IMR-90 (cell line): Measurements from ENCODE around the gene PRKAR1B. TPM values are rescaled to one million over a fixed set of nuclear protein-coding genes. Genes with fewer than 3 reads are reported as not detected.

Experiments
- ATAC-seq: fragments of 200-7000 bp; cut with Tn5 transposase; 2 replicates; pipeline ENCODE4 v1.9.1; 2020; ENCODE audit warnings: low read depth, mild to moderate bottlenecking, moderate library complexity
- BruUV-seq: library from RNA; stranded (reverse); fragments of 400-500 nt; replicated peaks from 2 replicates; lab custom pipeline; 2021; lab: Mats Ljungman, UMichigan
- CTCF ChIA-PET: fragments of 300-600 bp; formaldehyde crosslinking; extraction: SDS; loops from one replicate; lab custom pipeline; 2021; ENCODE audit warnings: antibody characterized with exemption; lab: Yijun Ruan, JAX
- POLR2A ChIA-PET: fragments of 300-600 bp; sonication (Branson Sonifier 250); formaldehyde crosslinking; loops from one replicate; lab custom pipeline; 2022; ENCODE audit warnings: antibody characterized with exemption; ENCODE audit not compliant: unreplicated experiment; lab: Charles Lee
- DNase-seq: peaks from one replicate; pipeline ENCODE4 v3.0.0; 2013
- H2AFZ ChIP-seq: replicated peaks from 2 replicates; pipeline ENCODE3; 2013; ENCODE audit warnings: low read length, mild to moderate bottlenecking; ENCODE audit not compliant: poor library complexity
- H2AK5ac ChIP-seq: 2 replicates; pipeline ENCODE4 v1.6.1; 2013; ENCODE audit warnings: low read depth, low read length, inconsistent platforms
- H2AK9ac ChIP-seq: replicated peaks from 2 replicates; pipeline ENCODE3; 2013; ENCODE audit warnings: mild to moderate bottlenecking, low read depth, low read length, moderate library complexity; ENCODE audit not compliant: poor library complexity
- H2BK120ac ChIP-seq: 2 replicates; pipeline ENCODE4 v1.6.1; 2013; ENCODE audit warnings: low read depth, low read length, inconsistent platforms
- H2BK15ac ChIP-seq: 3 replicates; pipeline ENCODE4 v1.6.1; 2013; ENCODE audit warnings: low read depth, low read length, inconsistent platforms
- H2BK20ac ChIP-seq: 2 replicates; pipeline ENCODE4 v1.6.1; 2013; ENCODE audit warnings: low read depth, mild to moderate bottlenecking, inconsistent platforms, low read length, moderate library complexity
- H2BK5ac ChIP-seq: 2 replicates; pipeline ENCODE4 v1.6.1; 2013; ENCODE audit warnings: mild to moderate bottlenecking, low read depth, low read length, inconsistent platforms; ENCODE audit not compliant: poor library complexity, severe bottlenecking
- H3K14ac ChIP-seq: replicated peaks from 2 replicates; pipeline ENCODE4 v1.6.1; 2013; ENCODE audit warnings: low read depth, low read length, inconsistent platforms
- H3K18ac ChIP-seq: 2 replicates; pipeline ENCODE4 v1.6.1; 2013; ENCODE audit warnings: low read depth, low read length, control low read depth
- H3K23ac ChIP-seq: 2 replicates; pipeline ENCODE4 v1.6.1; 2013; ENCODE audit warnings: low read depth, low read length, inconsistent platforms
- H3K27ac ChIP-seq: 2 replicates; pipeline ENCODE4 v1.5.1; 2013; ENCODE audit warnings: mild to moderate bottlenecking, control low read depth, low read length; ENCODE audit not compliant: insufficient read depth
- H3K27me3 ChIP-seq: 2 replicates; pipeline ENCODE4 v1.6.1; 2013; ENCODE audit warnings: low read length; ENCODE audit not compliant: control insufficient read depth, insufficient read depth
- H3K36me3 ChIP-seq: 2 replicates; pipeline ENCODE4 v1.6.1; 2013; ENCODE audit warnings: low read length, mixed read lengths; ENCODE audit not compliant: control insufficient read depth, insufficient read depth
- H3K4ac ChIP-seq: 2 replicates; pipeline ENCODE4 v1.6.1; 2013; ENCODE audit warnings: low read depth, low read length, inconsistent platforms
- H3K4me1 ChIP-seq: 2 replicates; pipeline ENCODE4 v1.6.1; 2013; ENCODE audit warnings: low read length, mixed read lengths; ENCODE audit not compliant: control insufficient read depth, insufficient read depth
- H3K4me2 ChIP-seq: 2 replicates; pipeline ENCODE4 v1.6.1; 2013; ENCODE audit warnings: low read depth, mild to moderate bottlenecking, control low read depth, low read length, moderate library complexity
- H3K4me3 ChIP-seq: 2 replicates; pipeline ENCODE4 v1.5.1; 2013; ENCODE audit warnings: low read depth, mild to moderate bottlenecking, control low read depth, low read length, moderate library complexity; ENCODE audit not compliant: insufficient read depth
- H3K56ac ChIP-seq: 2 replicates; pipeline ENCODE4 v1.6.1; 2013; ENCODE audit warnings: low read length, inconsistent platforms; ENCODE audit not compliant: insufficient read depth; ENCODE audit errors: extremely low read depth
- H3K79me1 ChIP-seq, 2 experiments: 2 replicates each; pipeline ENCODE4 v1.6.1; 2013; ENCODE audit warnings: low read length in 2 of 2, inconsistent platforms in 1 of 2, low read depth in 1 of 2
- H3K9ac ChIP-seq: 2 replicates; pipeline ENCODE4 v1.6.1; 2013; ENCODE audit warnings: low read depth, low read length, control low read depth
- H3K9me1 ChIP-seq: 2 replicates; pipeline ENCODE4 v1.6.1; 2013; ENCODE audit warnings: low read length, inconsistent platforms; ENCODE audit not compliant: insufficient read depth
- H3K9me3 ChIP-seq: 2 replicates; pipeline ENCODE4 v1.6.1; 2013; ENCODE audit warnings: low read length; ENCODE audit not compliant: control insufficient read depth, insufficient read depth
- H4K20me1 ChIP-seq: 2 replicates; pipeline ENCODE4 v1.6.1; 2013; ENCODE audit warnings: low read length, inconsistent platforms; ENCODE audit not compliant: insufficient read depth
- H4K5ac ChIP-seq: 2 replicates; pipeline ENCODE4 v1.6.1; 2013; ENCODE audit warnings: mild to moderate bottlenecking, low read depth, low read length, control low read depth
- H4K8ac ChIP-seq, 2 experiments: 2 replicates each; pipeline ENCODE4 v1.6.1; 2013; ENCODE audit warnings: low read depth in 2 of 2, low read length in 2 of 2, control low read depth in 1 of 2, inconsistent platforms in 1 of 2
- H4K91ac ChIP-seq: 2 replicates; pipeline ENCODE4 v1.6.1; 2013; ENCODE audit warnings: low read depth, low read length, inconsistent platforms; ENCODE audit not compliant: insufficient read depth
- ELK1 ChIP-seq: fragments of 150-350 bp; IDR thresholded peaks from 2 replicates; pipeline ENCODE4 v1.6.1; 2016; ENCODE audit warnings: low read depth, mild to moderate bottlenecking, low read length, moderate library complexity, borderline replicate concordance
- FOS ChIP-seq: fragments of 150-350 bp; IDR thresholded peaks from 2 replicates; pipeline ENCODE4 v1.6.1; 2016; ENCODE audit warnings: low read depth, low read length
- NFE2L2 ChIP-seq: fragments of 150-350 bp; IDR thresholded peaks from 2 replicates; pipeline ENCODE4 v1.6.1; 2016; ENCODE audit warnings: low read depth, mild to moderate bottlenecking, low read length
- POLR2A ChIP-seq: IDR thresholded peaks from 2 replicates; pipeline ENCODE4 v1.6.1; 2012; ENCODE audit warnings: mild to moderate bottlenecking, low read depth, low read length
- USF2 ChIP-seq: fragments of 150-350 bp; IDR thresholded peaks from 2 replicates; pipeline ENCODE4 v1.6.1; 2017; ENCODE audit warnings: mild to moderate bottlenecking, antibody characterized with exemption, low read length, low read depth
- WGBS, 2 experiments: methylation state at CpG; one replicate each; pipeline versions ENCODE4 v1.1.5 to v1.1.7; 2013; ENCODE audit warnings: missing lambda C conversion rate in 2 of 2; ENCODE audit not compliant: insufficient read length in 1 of 2; ENCODE audit errors: extremely low coverage in 2 of 2; 5-methylcytosine and 5-hydroxymethylcytosine counted together
- dilution Hi-C: fragments of 300-500 bp; cut with HindIII; formaldehyde crosslinking; loops from one replicate; pipeline ENCODE4 v1.14.3; 2018; ENCODE audit warnings: low sequenced_read_pairs; ENCODE audit not compliant: unreplicated experiment
- in situ Hi-C: fragments of 300-500 bp; cut with MboI; formaldehyde crosslinking; loops from 3 replicates; pipeline ENCODE4 v1.14.3; 2019; ENCODE audit warnings: low sequenced_read_pairs, inconsistent platforms, mixed read lengths
- intact Hi-C: fragments of 100-400 bp; cut with micrococcal nuclease; formaldehyde crosslinking; loops from 2 replicates; pipeline ENCODE4 v1.10.0; 2022
- polyA plus RNA-seq, 3 experiments: library from polyadenylated mRNA; depleted of rRNA; stranded (reverse); fragments of >200 nt; gene quantifications; 2 replicates each; pipeline ENCODE4 v1.2.3, GENCODE V29; 2012; ENCODE audit warnings: low replicate concordance in 1 of 3
- total RNA-seq: library from RNA; depleted of rRNA; stranded (reverse); fragments of >200 nt; gene quantifications from 2 replicates; pipeline ENCODE4 v1.2.3, GENCODE V29; 2012

The PRKAR1B gene
- total and polyA plus RNA-seq, 2 of the 4 experiments (the other 2 are of a cell fraction), result 15.2 to 20.2 TPM

GRCh38 chr7:567305-567883 is 159.7 kb downstream of the PRKAR1B start:
- Histone ChIP-seq H3K27ac (no peak overlapping the region), H3K27me3 (no peaks in the 10 kb centered on the region; the same call in 1 of the 2 replicates), H3K9me1 (0 out of 2 replicates have a peak, but pooled peaks cover 3% of the 10 kb centered on the region), H2AK5ac (no peak overlapping the region), H4K5ac (no peak overlapping the region), H2AK9ac (no peak overlapping the region), H2BK5ac (no peak overlapping the region), H3K14ac (no peak overlapping the region), H3K18ac (no peak overlapping the region), H4K91ac (no peak overlapping the region), H3K79me1 (no peaks in the 10 kb centered on the region), H3K4me2 (no peak overlapping the region), H2BK120ac (no peak overlapping the region), H2BK15ac (no peak overlapping the region), H3K9ac (no peak overlapping the region), H3K4ac (no peak overlapping the region), H3K4me1 (no peaks in the 10 kb centered on the region; the same call in 1 of the 2 replicates), H4K20me1 (no peaks in the 10 kb centered on the region), H3K23ac (no peak overlapping the region), H3K4me3 (no peak overlapping the region), H4K8ac (no peak overlapping the region), H3K9me3 (no peaks in the 10 kb centered on the region; the same call in 1 of the 2 replicates), H3K56ac (no peak overlapping the region), H2BK20ac (no peak overlapping the region), H3K36me3 (no peaks in the 10 kb centered on the region), H2AFZ (no peak overlapping the region)
- in situ Hi-C loops, result no loop called here
- POLR2A ChIA-PET, result no interaction called here
- dilution Hi-C loops, result no loop called here
- no TSS peak for BruUV-seq
- WGBS, 2 experiments, result 90% methylated on average over 2 of the region's 3 CpGs; no CpG with 5 or more reads in 1 of the 2 experiments
- intact Hi-C loops, result no loop called here
- ATAC-seq, result no peak
- DNase-seq, result no peak
- no peak for TF ChIP-seq POLR2A
- TF ChIP-seq NFE2L2, result no peak
- TF ChIP-seq FOS, result no peak
- no peak for TF ChIP-seq ELK1
- TF ChIP-seq USF2, result no peak
- CTCF ChIA-PET, result no interaction called here
